Stimulated activated CD8-positive, alpha-beta memory T cell treated with anti-CD3 and anti-CD28 coated beads, Interleukin-15, amount 100 ng/mL, for 24 hours (primary cell): ENCODE results near the gene KRTAP10-5.

Experiments
- DNase-seq: peaks from one replicate; pipeline ENCODE4 v3.0.0-alpha.2; 2020; ENCODE audit warnings: low read depth

KRTAP10-5 gene

DNA sequence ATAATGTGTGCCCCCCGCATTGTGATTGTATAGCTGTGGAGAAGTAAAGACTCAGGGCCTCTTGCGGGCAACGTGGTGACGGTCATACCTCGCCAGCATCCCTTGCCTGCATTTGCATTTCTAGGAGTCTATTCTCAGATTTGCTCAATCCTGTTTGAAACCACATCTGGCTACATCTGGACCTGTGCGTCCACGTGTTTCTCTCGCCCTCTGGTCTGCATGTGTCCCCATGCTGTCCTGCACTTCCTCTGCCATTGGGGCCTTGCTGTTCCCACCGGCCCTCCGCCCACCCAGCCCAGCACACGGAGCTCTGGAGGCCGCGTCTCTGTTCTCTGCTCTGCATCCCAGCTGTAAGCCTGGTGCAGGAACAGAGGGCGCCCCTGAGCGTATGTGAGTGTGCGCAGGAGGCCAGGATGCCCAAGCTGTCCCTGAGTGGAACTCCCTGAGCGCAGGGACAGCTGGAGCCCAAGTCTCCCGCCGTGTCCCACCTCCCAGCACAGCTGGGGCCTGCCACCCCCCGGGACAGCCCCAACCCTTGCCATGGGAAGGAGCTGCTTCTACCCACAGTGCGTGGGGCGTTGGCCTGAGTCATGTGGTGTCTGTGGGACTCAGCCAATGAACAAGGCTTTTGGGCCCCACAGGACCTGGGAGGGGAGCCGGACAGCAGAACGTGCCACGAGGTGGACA, 30.7 kb downstream of the KRTAP10-5 start:
- DNase-seq = no peak

DNA sequence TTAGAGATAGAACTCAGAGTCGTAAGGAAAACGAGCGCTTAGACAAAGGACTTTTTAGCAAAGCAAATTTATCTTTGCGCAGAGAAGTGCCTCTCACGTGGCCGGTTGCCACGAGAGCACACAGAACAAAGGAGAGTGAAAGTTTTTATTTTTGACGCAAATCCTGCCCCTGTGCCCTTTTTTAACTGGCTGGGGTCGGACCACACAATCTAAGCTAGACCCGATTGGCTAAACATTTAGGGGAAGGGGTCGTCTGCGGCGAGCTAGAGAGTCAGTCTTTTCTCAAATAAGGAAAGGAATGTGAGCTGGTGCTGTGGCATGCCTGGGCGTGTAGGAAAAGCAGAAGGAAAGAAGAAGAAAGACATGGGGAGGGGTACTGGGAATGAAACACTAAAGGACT, 31.5 kb downstream of the KRTAP10-5 start:
- no peak for DNase-seq

DNA sequence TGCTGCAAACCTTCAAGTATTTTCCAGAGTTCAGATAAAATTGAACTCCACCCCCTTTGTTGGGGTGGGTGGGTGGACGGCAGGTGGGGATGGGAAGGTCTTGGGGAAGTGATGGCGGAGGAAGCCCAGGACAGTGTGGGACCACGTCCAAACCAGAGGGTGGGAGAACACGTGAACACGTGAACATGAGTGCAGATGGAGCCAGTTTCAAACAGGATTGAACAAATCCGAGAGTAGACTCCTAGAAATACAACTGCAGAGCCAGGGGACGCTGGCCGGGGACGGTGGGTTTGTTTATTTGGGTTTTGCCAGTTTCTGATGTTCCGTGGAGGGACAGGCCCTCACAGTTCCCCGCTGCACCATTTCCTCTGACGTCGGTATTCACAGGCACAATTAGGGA, 32.0 kb downstream of the KRTAP10-5 start:
- DNase-seq = no peak

DNA sequence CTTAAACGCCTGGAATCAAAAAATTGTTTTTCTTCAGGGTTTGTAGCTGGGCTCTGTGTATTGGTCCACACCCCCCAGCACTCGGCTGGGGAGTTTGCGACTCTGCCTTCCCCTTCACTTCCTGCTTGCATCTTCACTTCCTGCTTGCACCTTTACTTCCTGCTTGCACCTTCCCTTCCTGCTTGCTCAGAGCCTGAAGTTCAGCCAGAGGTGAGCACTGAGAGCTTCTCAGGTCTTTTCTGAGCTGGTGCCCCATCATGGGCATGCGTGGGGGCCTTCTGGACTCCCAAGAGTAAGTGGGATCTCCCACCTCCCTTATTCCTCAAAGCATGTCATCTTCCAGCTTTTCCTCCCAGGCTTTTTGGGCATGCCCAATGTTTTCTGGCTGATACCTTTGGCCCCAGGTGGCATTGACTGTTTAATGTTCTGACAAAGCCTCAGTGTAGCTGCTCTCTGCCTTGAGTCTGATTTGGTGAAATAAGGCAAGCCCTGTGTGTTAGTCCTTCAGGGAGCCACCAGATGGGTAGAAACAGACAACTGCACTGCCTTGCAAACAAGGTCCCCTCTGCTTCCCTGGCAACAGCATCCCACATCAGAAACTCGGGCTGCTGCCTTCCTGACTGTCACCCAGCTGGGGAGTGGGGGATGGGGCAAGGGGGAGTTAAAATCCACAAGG, 32.6 kb downstream of the KRTAP10-5 start:
- no peak for DNase-seq

DNA sequence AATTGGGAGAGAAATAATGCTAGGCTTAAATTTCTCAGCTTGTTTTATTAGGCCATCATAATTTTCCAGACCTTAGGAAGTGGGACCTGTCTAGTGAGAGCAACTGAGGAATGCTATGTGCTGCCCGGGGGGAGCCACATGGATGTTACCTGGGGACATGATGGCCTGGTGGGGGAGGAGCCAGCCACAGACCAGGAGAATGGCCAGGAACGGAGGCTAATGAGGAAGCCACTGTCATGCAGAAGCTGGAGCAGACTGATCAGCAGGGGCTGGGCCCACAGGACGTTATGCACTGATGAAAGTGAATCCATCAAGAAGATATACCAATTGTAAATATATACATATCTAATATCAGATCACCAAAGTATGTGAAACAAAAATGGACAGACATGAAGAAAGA, 35.8 kb downstream of the KRTAP10-5 start:
- DNase-seq = no peak

DNA sequence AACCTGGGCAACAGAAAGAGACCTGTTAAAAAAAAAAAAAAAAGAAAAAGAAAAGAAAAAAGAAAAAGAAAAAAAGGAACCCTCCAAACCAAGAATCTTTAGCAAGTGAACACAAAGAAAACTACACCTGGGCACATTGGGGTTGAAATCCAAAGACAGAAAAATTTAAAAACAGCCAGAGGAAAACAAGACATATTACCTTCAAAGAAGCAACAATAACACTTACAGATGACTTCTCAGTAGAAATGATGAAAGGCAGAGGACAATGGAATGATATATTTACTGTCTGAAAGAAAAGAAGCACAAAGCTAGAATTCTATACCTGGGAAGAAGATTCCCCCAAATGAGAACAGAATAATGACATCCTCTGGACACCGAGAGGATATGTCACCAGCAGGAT, 37.7 kb downstream of the KRTAP10-5 start:
- no peak for DNase-seq

DNA sequence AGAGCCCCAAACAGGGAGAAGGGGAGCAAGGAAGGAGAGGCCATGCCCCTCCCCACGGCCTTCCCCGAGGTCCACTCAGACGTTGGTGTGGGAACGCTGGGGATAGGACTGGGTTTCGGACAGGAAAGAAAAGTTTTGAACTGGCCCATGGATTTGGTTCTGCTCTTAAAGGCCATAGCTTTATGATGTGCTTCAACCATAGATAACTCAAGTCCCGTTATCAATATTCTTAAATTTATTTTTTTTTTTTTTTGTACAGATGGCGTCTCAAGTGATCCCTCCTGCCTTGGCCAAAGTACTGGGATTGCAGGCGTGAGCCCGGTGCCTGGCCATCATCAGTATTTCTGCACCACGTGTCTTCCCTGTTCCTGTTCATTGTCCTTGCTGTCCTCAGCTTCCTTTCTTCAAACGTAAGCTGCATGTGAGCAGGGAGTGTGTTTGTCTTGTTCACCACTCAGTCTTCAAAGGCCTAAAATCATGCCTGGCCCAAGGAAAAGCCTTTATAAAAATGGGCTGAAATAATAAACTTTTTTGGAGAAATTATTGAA, 39.6 kb downstream of the KRTAP10-5 start:
- no peak for DNase-seq

DNA sequence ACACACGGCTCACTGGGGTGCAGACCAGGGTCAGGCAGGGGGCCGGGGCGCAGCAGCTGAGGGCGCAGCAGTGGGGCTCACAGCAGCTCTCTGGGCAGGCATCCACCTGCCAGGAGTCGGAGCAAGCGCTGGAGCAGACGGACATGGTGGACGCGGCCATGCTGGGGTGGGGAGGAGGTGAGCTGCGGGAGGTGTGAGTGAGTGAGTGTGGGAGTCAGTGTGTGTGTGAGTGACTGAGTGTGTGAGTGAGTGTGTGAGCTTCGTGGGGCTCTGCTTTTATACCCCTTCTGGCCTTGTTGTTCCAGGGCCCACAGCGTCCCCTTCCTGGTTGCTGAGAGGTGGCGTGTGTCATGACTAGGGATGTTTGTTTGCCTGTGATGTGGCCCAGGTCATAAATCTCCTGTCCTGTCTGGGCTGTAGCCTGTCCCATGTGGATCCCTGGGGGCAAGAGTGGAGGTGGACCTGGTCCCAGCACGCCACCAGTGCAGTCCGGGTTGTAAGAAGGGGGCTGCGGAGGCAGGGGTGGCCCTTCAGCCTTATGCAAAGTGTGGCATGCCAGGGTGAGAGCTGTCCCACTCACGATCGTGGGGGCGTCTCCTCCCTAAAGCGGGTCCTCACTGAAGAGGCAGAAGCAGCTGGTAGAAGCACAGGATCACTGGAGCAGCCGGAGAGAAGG, 40.3 kb downstream of the KRTAP10-5 start, which contains the start of gene KRTAP10-1:
TSS of gene KRTAP10-1 (minus strand) at position 205 of the 676 bp plus-strand sequence. CDS start at position 160, 45 bp downstream.
- no peak for DNase-seq

DNA sequence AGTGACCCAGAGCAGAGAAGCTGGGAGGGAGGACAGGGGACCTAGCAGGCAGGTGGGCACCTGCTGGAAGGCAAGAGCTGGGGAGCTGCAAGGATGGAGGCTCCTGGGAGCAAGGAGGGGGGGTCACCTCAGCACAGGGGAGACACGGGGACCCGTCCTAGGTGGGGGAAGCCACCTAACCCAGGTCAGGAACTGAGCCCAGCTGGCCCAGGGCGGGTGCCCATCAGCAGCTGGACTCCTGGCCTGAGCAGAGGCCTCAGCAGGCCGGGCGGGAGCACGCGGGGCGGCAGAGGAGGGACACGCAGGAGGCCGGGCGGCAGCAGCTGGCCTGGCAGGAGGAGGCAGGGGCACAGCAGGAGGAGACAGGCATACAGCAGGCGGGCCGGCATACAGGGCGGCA, 41.4 kb downstream of the KRTAP10-5 start:
- DNase-seq = no peak

DNA sequence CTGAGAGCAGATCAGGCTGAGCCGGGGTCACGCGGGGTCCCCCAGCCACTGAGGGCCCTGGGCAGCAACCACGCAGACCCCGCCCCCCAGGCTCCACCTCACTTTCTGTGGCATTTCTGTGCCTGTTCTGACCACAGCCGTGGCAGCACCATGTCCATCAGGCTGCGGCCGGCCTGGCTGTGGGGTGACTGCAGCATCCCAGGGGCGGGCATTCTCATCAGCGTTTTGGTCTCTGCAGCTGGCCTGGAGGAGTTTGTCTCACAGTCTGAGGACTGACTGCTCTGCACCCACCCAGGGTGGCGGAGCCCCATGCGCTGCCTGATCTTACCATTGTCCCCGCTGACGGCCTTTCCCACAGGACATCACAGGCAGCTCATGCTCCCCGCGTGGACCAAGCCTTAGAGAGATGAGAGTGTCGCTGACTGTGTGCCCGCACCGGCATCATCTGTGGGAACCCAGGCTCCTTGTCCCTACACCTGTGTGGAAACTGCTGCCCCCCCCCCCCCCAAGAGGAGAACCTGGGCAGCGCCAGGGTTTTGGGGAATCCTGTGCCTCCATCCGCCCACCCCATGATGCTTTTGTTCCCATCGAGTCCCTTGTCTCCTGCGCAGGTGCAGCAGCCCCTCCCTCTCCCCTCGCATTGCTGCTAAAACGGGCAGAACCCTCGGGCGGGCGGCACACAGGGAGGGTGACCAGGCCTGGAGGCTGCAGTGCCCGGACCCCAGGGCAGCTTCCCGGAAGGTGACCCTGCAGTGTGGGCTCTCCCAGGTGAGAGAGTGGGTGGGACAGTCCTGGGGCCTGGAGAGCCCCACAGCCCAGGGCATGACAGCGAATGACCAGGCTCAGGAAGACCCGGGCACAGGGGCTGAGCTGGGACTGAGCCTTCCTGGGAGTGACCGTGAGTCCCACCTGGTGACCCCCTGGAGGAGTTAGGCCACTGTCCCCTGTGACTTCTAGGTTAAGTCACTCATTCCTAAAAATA, 42.2 kb downstream of the KRTAP10-5 start:
- no peak for DNase-seq

DNA sequence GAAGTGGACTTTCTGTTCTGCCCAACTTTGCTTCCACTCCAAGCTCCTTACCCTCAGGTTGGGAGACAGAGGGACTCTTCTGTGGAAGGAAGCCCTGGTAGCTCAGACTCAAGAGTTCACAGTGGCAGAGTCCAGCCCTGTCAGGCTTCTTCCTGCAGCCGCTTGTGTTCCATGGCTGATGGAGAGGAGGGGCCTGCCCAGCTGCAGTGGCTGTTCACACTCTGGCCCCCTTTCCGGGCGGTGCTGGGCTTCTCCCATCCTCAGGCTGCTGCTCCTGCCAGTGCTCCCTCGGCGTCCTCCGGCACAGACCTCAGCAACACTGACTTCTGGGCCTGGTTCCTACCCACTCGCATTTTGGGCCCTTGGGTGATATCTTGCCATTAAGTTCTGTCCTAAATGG, 44.4 kb downstream of the KRTAP10-5 start:
- no peak for DNase-seq

DNA sequence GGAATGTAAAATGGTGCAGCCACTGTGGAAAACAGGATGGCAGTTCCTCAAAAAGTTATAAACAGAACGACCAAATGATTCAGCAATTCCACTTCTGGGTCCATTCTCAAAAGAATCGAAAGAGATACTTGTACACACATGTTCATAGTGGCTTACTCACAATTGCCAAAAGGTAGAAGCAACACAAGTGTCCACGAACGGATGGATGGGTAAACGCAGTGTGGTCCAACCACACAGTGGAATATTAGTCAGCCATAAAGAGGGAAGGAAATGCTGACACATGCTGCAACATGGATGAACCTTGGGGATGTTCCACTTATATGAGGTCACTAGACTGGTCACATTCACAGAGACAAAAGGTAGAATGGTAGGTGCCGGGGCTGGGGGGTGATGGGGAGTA, 45.7 kb downstream of the KRTAP10-5 start:
- no peak for DNase-seq

DNA sequence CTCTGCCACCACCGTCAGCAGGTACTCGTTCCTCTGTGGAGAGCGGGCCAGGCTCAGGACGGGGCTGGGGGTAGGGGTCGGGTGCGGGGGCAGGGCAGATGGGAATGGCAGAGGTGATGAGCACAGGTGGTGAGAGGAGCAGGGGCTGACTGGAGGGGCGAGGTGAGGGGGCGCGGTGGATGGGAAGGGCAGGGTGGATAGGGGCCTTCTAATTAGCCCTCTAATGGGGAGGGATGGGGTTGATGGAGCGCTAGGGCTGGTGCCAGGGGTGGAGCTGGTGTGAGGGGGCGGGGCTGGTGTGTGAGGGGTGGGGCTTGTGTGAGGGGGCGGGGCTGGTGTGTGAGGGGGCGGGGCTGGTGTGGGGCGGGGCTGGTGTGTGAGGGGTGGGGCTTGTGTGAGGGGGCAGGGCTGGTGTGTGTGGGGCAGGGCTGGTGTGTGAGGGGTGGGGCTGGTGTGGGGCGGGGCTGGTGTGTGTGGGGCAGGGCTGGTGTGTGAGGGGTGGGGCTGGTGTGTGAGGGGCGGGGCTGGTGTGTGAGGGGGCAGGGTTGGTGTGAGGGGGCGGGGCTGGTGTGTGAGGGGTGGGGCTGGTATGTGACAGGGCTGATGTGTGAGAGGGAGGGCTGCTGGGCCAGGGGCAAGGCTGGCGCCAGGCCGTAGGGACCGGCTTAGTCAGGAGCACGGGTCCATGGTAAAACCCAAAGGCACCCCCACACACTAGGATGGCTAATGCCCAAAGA, 46.3 kb downstream of the KRTAP10-5 start:
- no peak for DNase-seq

DNA sequence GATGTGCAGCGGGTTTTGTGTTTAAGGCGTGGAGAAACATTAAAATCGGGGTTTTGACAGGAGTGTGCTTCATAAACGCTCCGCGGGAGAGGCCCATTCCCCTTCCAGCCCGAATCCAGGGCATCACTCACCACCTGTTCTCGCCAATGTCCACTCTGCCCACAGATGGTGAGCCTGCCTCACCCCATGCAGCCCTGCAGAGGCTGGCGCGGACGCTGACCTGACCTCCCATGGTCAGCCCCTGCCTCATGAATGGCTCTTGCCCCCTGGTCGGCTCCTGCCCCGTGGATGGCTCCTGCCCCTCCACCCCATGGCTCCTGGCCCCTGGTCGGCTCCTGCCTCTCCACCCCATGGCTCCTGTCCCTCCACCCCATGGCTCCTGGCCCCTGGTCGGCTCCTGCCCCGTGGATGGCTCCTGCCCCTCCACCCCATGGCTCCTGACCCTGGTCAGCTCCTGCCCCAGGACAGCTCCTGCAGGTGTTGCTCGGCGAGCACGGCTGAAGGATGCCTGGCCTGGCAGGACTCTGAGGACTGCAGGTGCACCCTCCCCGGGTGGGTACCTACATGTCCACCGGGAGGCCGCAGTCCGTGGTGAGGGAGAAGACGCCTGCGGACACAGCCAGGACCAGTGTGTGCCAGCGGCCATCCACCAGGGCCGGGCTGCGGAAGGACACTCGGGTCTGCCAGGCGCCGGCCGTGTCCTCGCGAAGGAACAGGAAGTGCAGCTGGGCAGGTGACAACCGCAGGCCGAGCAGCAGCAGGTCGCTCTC, 47.1 kb downstream of the KRTAP10-5 start:
- no peak for DNase-seq

DNA sequence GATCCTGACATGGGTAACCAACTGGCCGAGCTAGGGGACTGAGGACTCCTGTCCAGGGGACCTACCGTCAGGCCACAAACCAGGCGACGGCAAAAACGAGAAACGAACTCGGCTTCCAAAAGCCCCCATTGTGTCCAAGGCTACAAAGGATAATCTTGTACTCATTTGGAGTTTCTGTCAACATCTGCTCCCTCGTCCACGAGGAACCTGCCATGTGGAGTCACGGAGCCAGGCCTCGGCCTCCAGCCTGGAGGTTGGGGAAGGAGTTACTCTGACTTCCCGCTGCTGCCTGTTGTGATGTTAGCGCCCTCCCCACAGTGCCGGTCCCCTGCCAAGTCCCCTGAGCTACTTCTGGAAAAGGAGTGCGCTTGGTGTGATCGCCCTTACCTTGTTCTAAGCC, 47.7 kb downstream of the KRTAP10-5 start:
- no peak for DNase-seq

DNA sequence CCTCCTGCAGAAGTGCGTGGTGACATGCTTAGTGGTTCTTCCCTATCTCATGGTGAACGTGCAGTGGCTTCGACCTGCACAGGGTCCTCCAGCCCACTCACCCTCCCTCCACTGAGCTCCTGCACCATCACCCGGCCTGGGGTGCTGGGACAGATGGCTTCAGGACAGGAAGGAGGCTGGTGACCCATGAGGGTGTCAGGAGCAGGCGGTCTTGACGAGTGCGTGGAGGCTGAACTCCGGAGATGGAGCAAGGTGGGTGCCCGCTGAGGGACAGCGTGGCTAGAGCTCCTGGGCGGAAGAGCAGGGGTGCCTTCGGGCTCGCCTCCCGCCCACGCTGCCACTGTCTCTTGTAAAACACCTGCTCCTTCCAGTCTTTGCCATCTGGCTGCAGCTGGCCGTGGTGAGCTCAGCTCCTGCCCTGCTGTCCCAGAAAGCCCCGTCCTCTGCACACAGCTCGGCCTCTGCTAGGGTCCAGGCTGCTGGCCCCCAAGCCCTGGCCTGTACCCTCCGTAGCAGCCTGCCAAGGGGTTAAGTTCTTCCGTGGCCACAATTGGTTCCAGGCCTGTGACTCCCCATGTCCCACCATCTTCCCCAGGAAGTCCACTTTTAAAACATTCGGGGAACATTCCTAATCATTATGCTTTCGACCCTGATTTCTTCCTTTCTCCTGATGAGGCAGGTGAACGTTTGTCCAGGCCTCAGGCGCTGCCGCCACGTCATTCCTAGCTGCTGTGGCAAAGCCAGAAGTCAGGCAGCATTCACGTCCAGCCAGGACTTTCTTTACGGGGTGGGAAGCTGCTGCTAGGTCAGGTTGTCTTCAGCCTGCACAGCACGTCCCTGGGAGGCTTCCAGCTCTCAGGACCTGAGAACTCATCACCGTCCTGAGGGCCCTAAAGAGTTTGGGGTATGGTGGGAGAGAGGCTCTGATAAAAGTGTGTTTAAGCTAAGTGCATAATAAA, 48.5 kb downstream of the KRTAP10-5 start:
- no peak for DNase-seq

DNA sequence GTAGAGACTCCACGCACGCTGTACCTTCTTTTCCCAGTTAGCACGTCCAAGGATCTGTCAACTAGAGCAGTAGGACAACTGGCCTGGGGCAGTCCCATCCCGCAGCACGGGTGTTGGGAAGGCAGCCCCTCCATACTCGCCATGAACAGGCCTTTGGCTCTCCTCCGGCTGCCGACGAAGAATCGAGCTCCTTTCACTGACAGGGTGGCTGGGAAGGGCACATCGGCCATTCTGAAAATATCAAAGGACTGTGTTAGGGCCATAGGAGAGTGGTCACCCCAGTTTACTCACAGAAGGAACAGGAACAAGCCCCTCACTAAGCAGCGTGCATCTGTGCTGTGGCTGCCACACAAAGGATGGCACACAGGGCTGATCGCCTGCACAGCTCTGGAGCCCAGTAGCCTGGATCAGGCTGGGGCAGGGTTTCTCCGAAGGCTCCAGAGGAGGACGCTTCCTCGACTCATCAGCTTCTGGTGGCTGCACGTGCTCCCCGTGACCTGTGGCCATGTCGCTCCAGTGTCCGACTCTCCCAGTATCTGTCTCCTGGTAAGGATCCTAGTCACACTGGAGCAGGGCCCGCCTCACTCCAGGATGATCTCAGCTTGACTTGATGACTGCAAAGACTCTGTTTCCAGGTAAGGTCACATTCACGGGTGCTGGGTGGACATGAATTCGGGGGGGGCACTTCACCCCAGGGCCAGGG, 49.4 kb downstream of the KRTAP10-5 start:
- no peak for DNase-seq

DNA sequence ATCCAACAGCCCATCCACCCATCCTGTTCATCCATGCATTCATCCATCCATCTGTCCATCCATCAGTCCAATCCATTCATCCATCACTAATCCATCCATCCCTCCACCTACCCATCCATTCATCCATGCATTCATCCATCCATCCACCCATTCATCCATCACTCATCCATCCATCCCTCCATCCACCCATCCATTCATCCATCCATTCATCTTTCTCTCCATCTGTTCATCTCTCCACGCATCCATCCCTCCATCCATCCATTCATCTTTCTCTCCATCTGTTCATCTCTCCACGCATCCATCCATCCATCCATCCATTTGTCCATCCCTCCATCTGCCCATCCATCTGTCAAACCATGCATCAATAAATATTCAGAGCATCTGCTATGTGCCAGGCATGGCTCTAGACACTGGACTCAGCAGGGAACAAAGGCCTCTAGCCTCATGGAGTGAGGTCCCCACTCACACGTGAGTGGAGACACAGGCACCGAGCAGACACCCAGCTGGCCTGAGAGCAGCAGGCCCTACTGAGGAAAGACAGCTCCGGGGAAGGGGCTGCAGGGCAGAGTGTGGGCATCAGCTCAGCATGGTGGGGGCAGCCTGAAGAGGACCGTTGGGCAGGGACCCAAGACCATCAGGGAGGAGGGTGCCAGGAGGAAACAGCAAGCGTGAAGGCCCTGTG, 50.0 kb downstream of the KRTAP10-5 start:
- DNase-seq = no peak
